ENCODE data around the gene VSX2.

Gene VSX2

GRCh38 chr14:74238974-74239847, at the start of gene VSX2:
TSS of gene VSX2 (plus strand) at chr14:74239449. CDS start at chr14:74239562, 113 bp downstream.
- no peak for DNase-seq (ENCODE audit: low read depth)

- no peak for DNase-seq (ENCODE audit: low read depth)
These were observed 48.2 kb upstream of the VSX2 start for GRCh38 chr14:74190927-74191575.

GRCh38 chr14:74194506-74195274, 44.6 kb upstream of the VSX2 start:
- no peak for DNase-seq (ENCODE audit: low read depth)

- no peak for DNase-seq (ENCODE audit: low read depth)
These were observed 43.6 kb upstream of the VSX2 start for GRCh38 chr14:74195623-74196022.

- no peak for DNase-seq (ENCODE audit: low read depth)
These were observed 40.6 kb upstream of the VSX2 start for GRCh38 chr14:74198441-74199234.

GRCh38 chr14:74202113-74202512, 37.1 kb upstream of the VSX2 start:
- DNase-seq (ENCODE audit: low read depth) = no peak

GRCh38 chr14:74203639-74204038, 35.6 kb upstream of the VSX2 start:
- DNase-seq (ENCODE audit: low read depth) = no peak

GRCh38 chr14:74204491-74204890, 34.8 kb upstream of the VSX2 start:
- no peak for DNase-seq (ENCODE audit: low read depth)

GRCh38 chr14:74205882-74206281, 33.4 kb upstream of the VSX2 start:
- no peak for DNase-seq (ENCODE audit: low read depth)

- no peak for DNase-seq (ENCODE audit: low read depth)
These were observed 31.3 kb upstream of the VSX2 start for GRCh38 chr14:74207943-74208342.

GRCh38 chr14:74208642-74209041, 30.6 kb upstream of the VSX2 start:
- DNase-seq (ENCODE audit: low read depth) = no peak

GRCh38 chr14:74211945-74212580, 27.2 kb upstream of the VSX2 start:
- DNase-seq (ENCODE audit: low read depth) = no peak

GRCh38 chr14:74213907-74214803, 25.1 kb upstream of the VSX2 start:
- no peak for DNase-seq (ENCODE audit: low read depth)

- DNase-seq (ENCODE audit: low read depth) = no peak
These were observed 22.6 kb upstream of the VSX2 start for GRCh38 chr14:74216671-74217070.

GRCh38 chr14:74217672-74218448, 21.4 kb upstream of the VSX2 start:
- peak; percentile 16 for DNase-seq (ENCODE audit: low read depth)

- DNase-seq (ENCODE audit: low read depth) = no peak
These were observed 20.8 kb upstream of the VSX2 start for GRCh38 chr14:74218462-74218861.

- DNase-seq (ENCODE audit: low read depth) = no peak
These were observed 19.7 kb upstream of the VSX2 start for GRCh38 chr14:74219277-74220205.

GRCh38 chr14:74220991-74221390, 18.3 kb upstream of the VSX2 start:
- DNase-seq (ENCODE audit: low read depth) = no peak
